HepG2 (cell line): Measurements from ENCODE around the gene ADGRL1. TPM values are rescaled to one million over a fixed set of nuclear protein-coding genes. Genes with fewer than 3 reads are reported as not detected.

ENCODE experiments used
- ARID3A ChIP-seq: IDR thresholded peaks from 2 replicates; pipeline ENCODE4 v1.6.1; 2012; ENCODE audit warnings: low read depth, low read length, improper control_type of control experiment
- ARID5B ChIP-seq: IDR thresholded peaks from 2 replicates; pipeline ENCODE4 v1.4.0; 2020; ENCODE audit warnings: mild to moderate bottlenecking, missing genetic modification reagents
- ARNT ChIP-seq: fragments of 450-650 bp; IDR thresholded peaks from 2 replicates; pipeline ENCODE4 v1.6.1; 2017
- GFI1 ChIP-seq: sonication (generic); formaldehyde crosslinking; IDR thresholded peaks from 2 replicates; pipeline ENCODE4 v1.5.0; 2020; ENCODE audit warnings: missing genetic modification reagents, mild to moderate bottlenecking, borderline replicate concordance
- YEATS2 ChIP-seq: sonication (generic); formaldehyde crosslinking; IDR thresholded peaks from 2 replicates; pipeline ENCODE4 v1.4.0; 2020; ENCODE audit warnings: missing genetic modification reagents, borderline replicate concordance
- ZBTB40 ChIP-seq, 2 experiments: fragments of 450-650 bp in 1 of 2; sonication (generic) in 1 of 2; formaldehyde crosslinking in 1 of 2; IDR thresholded peaks; 2 replicates each; pipeline versions ENCODE4 v1.6.1 to v1.8.0; 2016 to 2022; ENCODE audit warnings: antibody characterized with exemption in 1 of 2, mild to moderate bottlenecking in 1 of 2, missing genetic modification reagents in 1 of 2
- ZNF382 ChIP-seq: sonication (generic); formaldehyde crosslinking; IDR thresholded peaks from 2 replicates; pipeline ENCODE4 v1.5.0; 2020; ENCODE audit warnings: missing genetic modification reagents, mild to moderate bottlenecking, borderline replicate concordance
- ZNF383 ChIP-seq: sonication (generic); formaldehyde crosslinking; IDR thresholded peaks from 2 replicates; pipeline ENCODE4 v1.4.0; 2020; ENCODE audit warnings: missing genetic modification reagents, mild to moderate bottlenecking, borderline replicate concordance
- ZNF530 ChIP-seq: sonication (generic); formaldehyde crosslinking; IDR thresholded peaks from 2 replicates; pipeline ENCODE4 v1.5.0; 2020; ENCODE audit warnings: low read depth, mild to moderate bottlenecking, missing genetic modification reagents
- ZNF570 ChIP-seq: sonication (generic); formaldehyde crosslinking; IDR thresholded peaks from 2 replicates; pipeline ENCODE4 v1.4.0; 2020; ENCODE audit warnings: mild to moderate bottlenecking, missing genetic modification reagents, borderline replicate concordance
- ZNF777 ChIP-seq: sonication (generic); formaldehyde crosslinking; IDR thresholded peaks from 2 replicates; pipeline ENCODE4 v1.4.0; 2020; ENCODE audit warnings: missing genetic modification reagents
- ZSCAN20 ChIP-seq: sonication (generic); formaldehyde crosslinking; IDR thresholded peaks from 2 replicates; pipeline ENCODE4 v1.4.0; 2020; ENCODE audit warnings: missing genetic modification reagents, mild to moderate bottlenecking, borderline replicate concordance
- polyA plus RNA-seq, 8 experiments: library from polyadenylated mRNA; depleted of rRNA in 3 of 8; stranded (reverse) in 7 of 8; unstranded in 1 of 8; fragments of >200 nt; fragmentation: Illumina TruSeq in 4 of 8; extraction: Trizol in 4 of 8; gene quantifications; 2 replicates each; pipeline versions ENCODE4 v1.2.1 to v1.2.3, GENCODE V29; 2011 to 2016; ENCODE audit warnings: low read depth in 4 of 8, missing spikeins in 1 of 8, mixed read lengths in 1 of 8; ENCODE audit not compliant: insufficient read depth in 1 of 8
- total RNA-seq, 5 experiments: library from RNA; depleted of rRNA; stranded (reverse); fragments of >200 nt; fragmentation: Illumina TruSeq; extraction: Trizol; gene quantifications; 2 replicates each; pipeline ENCODE4 v1.2.3, GENCODE V29; 2016; ENCODE audit warnings: low read depth in 1 of 5

The ADGRL1 gene
- total and polyA plus RNA-seq, 2 of the 13 experiments (the other 11 are each of a cell fraction or from before 2014, with no cell fraction given): 0.49 to 1.7 TPM

- TF ChIP-seq ZBTB40 (IDR thresholded peaks at IDR 0.05) (no peak), ZBTB40 (CRISPR knock-in tag; IDR thresholded peaks at IDR 0.05) (no peak), ARID3A (no peak), ZSCAN20 (CRISPR knock-in tag) (no peak), ZNF383 (CRISPR knock-in tag) (no peak), ZNF530 (no peak), ZNF382 (CRISPR knock-in tag) (no peak), ARID5B (CRISPR knock-in tag) (peak; percentile 37), ZNF777 (CRISPR knock-in tag) (no peak), ARNT (no peak), YEATS2 (CRISPR knock-in tag) (no peak), ZNF570 (CRISPR knock-in tag) (no peak), GFI1 (CRISPR knock-in tag) (no peak)
Observed at GRCh38 chr19:14112809-14113385, 93.1 kb downstream of the ADGRL1 start (continued).
